ENCODE measurements around the gene CEP20. TPM values are rescaled to one million over a fixed set of nuclear protein-coding genes. Genes with fewer than 3 reads are reported as not detected.

CEP20 gene
- total RNA-seq, 4 donors from 2014 or later, result 26.2 to 38.8 (median 32.0) TPM

DNA sequence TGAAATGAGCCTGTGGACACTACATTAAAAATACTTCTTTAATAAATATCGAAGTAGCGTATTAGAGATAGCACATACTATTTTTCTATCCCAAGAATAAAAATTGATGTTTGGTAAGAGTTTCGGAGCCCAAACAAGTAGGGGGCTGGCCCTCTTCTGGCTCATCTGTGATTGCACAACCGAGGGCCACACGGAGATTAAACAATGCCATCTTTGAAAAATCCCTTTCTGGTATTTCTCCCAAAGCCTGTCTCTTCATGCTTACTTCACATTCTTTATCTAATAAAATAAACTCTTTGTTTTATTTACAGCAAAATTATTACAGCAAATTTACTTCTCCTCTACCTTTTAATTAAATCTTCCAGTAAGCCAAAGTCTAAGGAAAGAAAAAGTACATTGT lies 22.0 kb downstream of the CEP20 start:
- no peak for TF ChIP-seq CTCF (IDR thresholded peaks at IDR 0.05; ENCODE audit: low read depth)

DNA sequence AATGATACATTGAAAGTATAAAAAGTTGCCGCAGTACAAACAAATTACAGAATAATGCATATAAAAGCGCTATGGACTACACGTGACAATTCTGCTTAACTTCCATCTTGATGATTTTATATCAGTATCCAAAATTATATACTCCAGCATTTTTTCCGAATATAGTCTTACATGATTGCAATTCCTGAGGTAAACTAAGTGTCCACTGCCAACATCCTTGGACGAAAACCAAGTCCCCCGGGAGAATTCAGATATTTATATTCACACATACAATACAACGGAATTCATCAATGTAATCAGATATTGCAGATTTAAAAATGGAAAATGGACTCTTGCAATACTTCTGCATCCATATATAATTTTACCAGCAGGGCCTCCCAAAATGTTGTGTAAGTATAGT lies 22.7 kb downstream of the CEP20 start:
- TF ChIP-seq CTCF (IDR thresholded peaks at IDR 0.05; ENCODE audit: low read depth), result no peak

- TF ChIP-seq CTCF (IDR thresholded peaks at IDR 0.05; ENCODE audit: low read depth), result no peak
Measured at GRCh38 chr16:15864939-15865338, 23.5 kb downstream of the CEP20 start.

- no peak for TF ChIP-seq CTCF (IDR thresholded peaks at IDR 0.05; ENCODE audit: low read depth)
Measured at GRCh38 chr16:15861996-15862395, 26.4 kb downstream of the CEP20 start.

- TF ChIP-seq CTCF (IDR thresholded peaks at IDR 0.05; ENCODE audit: low read depth), result no peak
Measured at GRCh38 chr16:15858921-15859668, 29.3 kb downstream of the CEP20 start.

DNA sequence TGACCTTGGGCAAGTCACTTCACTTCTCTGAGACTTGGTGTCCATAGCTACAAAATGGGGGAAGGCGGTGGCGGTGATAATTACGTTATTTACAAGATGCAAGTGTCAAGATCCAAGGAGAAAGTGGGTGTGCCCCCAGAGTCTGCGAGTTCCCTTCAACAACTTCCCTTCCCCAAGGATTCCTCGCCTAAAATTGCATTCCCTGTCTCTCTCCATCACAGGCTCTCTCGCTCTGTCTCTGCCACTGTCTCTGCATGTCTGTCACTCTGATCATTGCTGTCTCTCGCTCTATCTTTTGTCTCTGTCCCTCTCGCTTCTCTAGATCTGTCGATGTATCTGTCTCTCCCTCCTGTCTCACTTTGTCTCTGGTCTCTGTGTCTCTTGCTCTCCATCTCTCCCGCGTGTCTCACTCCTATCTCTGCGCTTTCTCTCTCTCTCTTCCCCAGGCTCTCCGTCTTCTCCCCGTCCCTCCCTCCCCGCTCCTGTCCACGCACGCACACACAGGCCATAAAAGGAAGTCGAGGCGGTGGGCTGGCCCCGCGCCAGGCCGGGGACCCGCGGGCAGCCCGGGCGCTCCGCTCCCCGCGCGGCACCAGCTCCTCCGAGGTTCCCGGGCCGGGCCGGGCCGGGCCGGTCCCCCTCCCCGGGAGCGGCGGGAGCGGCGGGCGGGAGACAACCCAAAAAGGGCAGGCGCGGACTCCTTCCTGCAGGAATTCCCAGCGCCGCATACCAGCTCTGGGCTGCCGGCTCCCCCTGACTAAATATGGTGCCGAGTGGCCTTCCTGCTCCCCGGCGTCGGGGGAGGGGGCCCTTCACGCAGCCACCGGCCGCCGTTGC lies 30.5 kb downstream of the CEP20 start:
- TF ChIP-seq CTCF (IDR thresholded peaks at IDR 0.05; ENCODE audit: low read depth), result no peak

All from subcutaneous adipose tissue (tissue), 4 donors.